ENCODE measurements around the gene GALR1. TPM values are rescaled to one million over a fixed set of nuclear protein-coding genes. Genes with fewer than 3 reads are reported as not detected.

Gene GALR1
- total and polyA plus RNA-seq, 10 donors, result not detected

DNA sequence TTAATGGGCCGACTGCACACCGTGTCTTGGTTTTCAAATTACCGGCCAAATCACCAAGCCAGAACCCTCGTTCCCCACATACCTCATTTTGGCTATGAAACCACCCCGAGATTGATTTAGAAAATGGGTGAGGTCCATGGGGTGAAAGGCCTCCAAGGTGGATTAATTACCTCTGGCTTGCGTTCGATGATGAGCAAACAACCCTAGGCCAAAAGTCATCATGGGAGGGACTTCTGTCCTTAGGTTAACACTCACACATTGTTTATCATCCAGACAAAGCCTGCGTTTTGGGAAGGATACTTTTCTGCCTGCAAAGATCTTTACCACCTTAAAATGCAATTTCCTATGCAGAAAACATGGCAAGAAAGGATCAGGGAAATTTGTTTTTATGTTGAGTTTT lies 48.5 kb downstream of the GALR1 start:
- H3K4me3 ChIP-seq, result no peak overlapping the region
- no peaks in the 10 kb centered on the region for H3K36me3 ChIP-seq
- no peak for DNase-seq
- no peak overlapping the region for H3K27ac ChIP-seq
- H3K9me3 ChIP-seq, result no peaks in the 10 kb centered on the region
- no peaks in the 10 kb centered on the region for H3K4me1 ChIP-seq
- intact Hi-C loops (cut with DNase I; ENCODE audit: low total_unique reads), result no loop called here
- no peak for TF ChIP-seq POLR2A (IDR thresholded peaks at IDR 0.05)
- TF ChIP-seq, protein P1, sequence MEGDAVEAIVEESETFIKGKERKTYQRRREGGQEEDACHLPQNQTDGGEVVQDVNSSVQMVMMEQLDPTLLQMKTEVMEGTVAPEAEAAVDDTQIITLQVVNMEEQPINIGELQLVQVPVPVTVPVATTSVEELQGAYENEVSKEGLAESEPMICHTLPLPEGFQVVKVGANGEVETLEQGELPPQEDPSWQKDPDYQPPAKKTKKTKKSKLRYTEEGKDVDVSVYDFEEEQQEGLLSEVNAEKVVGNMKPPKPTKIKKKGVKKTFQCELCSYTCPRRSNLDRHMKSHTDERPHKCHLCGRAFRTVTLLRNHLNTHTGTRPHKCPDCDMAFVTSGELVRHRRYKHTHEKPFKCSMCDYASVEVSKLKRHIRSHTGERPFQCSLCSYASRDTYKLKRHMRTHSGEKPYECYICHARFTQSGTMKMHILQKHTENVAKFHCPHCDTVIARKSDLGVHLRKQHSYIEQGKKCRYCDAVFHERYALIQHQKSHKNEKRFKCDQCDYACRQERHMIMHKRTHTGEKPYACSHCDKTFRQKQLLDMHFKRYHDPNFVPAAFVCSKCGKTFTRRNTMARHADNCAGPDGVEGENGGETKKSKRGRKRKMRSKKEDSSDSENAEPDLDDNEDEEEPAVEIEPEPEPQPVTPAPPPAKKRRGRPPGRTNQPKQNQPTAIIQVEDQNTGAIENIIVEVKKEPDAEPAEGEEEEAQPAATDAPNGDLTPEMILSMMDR (IDR thresholded peaks at IDR 0.05 in 8 of 11, conservative IDR thresholded peaks at IDR 0.05 in 3 of 11), result no peak
- no peak for TF ChIP-seq POLR2AphosphoS5 (IDR thresholded peaks at IDR 0.05)
- 53 to 77% (median 65%) methylated on average over 8 of the region's 8 CpGs for WGBS, 5 donors
- peaks cover 0 to 24% (median 0%) of the 10 kb centered on the region in 7 donors for H3K27me3 ChIP-seq (replicated peaks in 1 of 7)

DNA sequence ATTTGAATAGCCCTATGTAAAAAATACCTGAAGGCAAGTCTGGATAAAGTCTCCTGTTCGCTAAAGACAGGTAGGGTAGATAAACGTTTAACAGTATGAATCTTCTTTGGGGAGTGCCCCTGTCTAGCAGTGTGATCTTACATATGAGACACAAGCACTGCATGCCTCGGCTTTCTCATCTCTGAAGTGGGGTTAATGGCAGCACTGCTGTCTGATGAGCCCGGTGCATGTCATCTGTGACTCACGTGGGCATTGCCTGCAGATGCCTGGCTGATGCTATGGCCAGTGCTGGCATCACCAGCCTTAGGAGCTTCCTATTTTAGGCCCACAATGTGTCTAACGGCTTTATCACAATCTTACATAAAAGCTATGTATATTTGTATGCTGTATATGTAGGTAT lies 50.1 kb downstream of the GALR1 start:
- Histone ChIP-seq H3K36me3 (no peaks in the 10 kb centered on the region), H3K27me3 (replicated peaks in 1 of 7) (peaks cover 0 to 24% (median 0%) of the 10 kb centered on the region in 7 donors), H3K4me1 (no peaks in the 10 kb centered on the region), H3K27ac (no peak overlapping the region), H3K9me3 (no peaks in the 10 kb centered on the region), H3K4me3 (no peak overlapping the region)
- WGBS, 5 donors, result 68 to 83% (median 79%) methylated on average over 6 of the region's 6 CpGs
- no peak for DNase-seq
- intact Hi-C loops (cut with DNase I; ENCODE audit: low total_unique reads), result no loop called here
- TF ChIP-seq POLR2A (IDR thresholded peaks at IDR 0.05) (no peak), POLR2AphosphoS5 (IDR thresholded peaks at IDR 0.05) (no peak)
- TF ChIP-seq, protein P1 (IDR thresholded peaks at IDR 0.05 in 8 of 11, conservative IDR thresholded peaks at IDR 0.05 in 3 of 11), result no peak

DNA sequence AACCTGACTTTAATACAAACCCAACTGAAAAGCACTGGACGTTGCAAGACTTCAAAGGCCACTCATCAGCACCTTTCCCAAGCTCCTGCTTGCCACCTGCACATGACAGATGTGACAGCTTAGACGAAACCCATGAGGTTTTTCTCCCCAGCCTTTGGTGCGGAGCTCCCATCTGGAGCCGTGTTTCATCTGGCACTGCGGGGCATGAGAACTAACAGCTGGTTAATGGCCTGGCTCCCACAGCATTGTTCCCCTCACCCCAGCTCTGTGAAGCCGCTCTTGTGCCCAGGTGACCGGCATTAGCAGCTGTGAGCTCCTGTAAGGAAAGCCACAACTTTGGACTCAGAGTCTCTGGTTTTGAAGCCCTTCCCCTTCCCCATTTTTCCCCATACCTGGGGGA lies 50.9 kb downstream of the GALR1 start:
- H3K36me3 ChIP-seq, result no peaks in the 10 kb centered on the region
- no peaks in the 10 kb centered on the region for H3K4me1 ChIP-seq
- no peak overlapping the region for H3K4me3 ChIP-seq
- no peaks in the 10 kb centered on the region for H3K9me3 ChIP-seq
- H3K27me3 ChIP-seq (replicated peaks in 1 of 7), result peaks cover 0 to 15% (median 0%) of the 10 kb centered on the region in 7 donors
- no peak overlapping the region for H3K27ac ChIP-seq
- 59 to 67% (median 65%) methylated on average over 7 of the region's 7 CpGs for WGBS, 5 donors
- intact Hi-C loops (cut with DNase I; ENCODE audit: low total_unique reads), result no loop called here
- DNase-seq, result no peak
- TF ChIP-seq POLR2A (IDR thresholded peaks at IDR 0.05), result no peak
- TF ChIP-seq, protein P1 (IDR thresholded peaks at IDR 0.05 in 8 of 11, conservative IDR thresholded peaks at IDR 0.05 in 3 of 11), result no peak
- no peak for TF ChIP-seq POLR2AphosphoS5 (IDR thresholded peaks at IDR 0.05)

DNA sequence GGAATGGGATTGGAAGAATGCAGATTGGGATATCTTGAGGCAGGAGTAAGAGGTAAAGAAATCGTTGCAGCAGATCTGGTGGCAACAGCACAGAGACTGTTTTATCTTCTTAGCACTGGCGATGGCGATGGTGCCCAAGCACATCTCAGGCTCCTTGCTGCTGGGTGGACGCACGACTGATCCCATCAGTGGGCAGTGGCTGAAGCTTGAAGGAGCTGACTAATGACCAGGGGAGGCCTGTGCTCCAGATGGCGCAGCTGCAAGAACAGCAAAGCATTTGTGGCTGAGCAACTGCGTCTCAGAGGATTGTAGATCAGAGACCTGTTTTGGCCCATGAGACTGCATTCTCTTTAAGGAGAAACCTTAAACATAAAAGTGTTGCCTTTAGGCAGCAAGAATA lies 54.6 kb downstream of the GALR1 start:
- H3K4me1 ChIP-seq, result no peaks in the 10 kb centered on the region
- intact Hi-C loops (cut with DNase I; ENCODE audit: low total_unique reads), result no loop called here
- peaks cover 0 to 5% (median 0%) of the 10 kb centered on the region in 7 donors for H3K27me3 ChIP-seq (replicated peaks in 1 of 7)
- TF ChIP-seq, protein P1 (IDR thresholded peaks at IDR 0.05 in 8 of 11, conservative IDR thresholded peaks at IDR 0.05 in 3 of 11), result no peak
- TF ChIP-seq POLR2AphosphoS5 (IDR thresholded peaks at IDR 0.05) (no peak), POLR2A (IDR thresholded peaks at IDR 0.05) (no peak)
- no peak overlapping the region for H3K4me3 ChIP-seq
- H3K27ac ChIP-seq, result no peak overlapping the region
- DNase-seq, result no peak
- no peaks in the 10 kb centered on the region for H3K36me3 ChIP-seq
- WGBS, 5 donors, result 85 to 92% (median 90%) methylated on average over 7 of the region's 7 CpGs
- H3K9me3 ChIP-seq, result no peaks in the 10 kb centered on the region

All from spleen (tissue), 11 donors.